Endothelial cell of umbilical vein (primary cell): ENCODE data around the gene ATP13A2. TPM values are rescaled to one million over a fixed set of nuclear protein-coding genes. Genes with fewer than 3 reads are reported as not detected.
A peak's percentile ranks its signal among the peaks of the same experiment; 100 is the strongest.

Source experiments
- BruUV-seq: library from RNA; stranded (reverse); fragments of 400-500 nt; replicated peaks from 2 replicates; lab custom pipeline; 2021; lab: Mats Ljungman, UMichigan
- CTCF ChIA-PET: fragments of 300-600, 350-600 bp; sonication (Branson Sonifier 250); formaldehyde crosslinking; loops from one replicate; lab custom pipeline; 2021; ENCODE audit warnings: antibody characterized with exemption, inconsistent platforms; lab: Charles Lee
- POLR2A ChIA-PET: fragments of 300-600, 350-600 bp; sonication (Branson Sonifier 250); formaldehyde crosslinking; loops from one replicate; lab custom pipeline; 2021; ENCODE audit warnings: antibody characterized with exemption, inconsistent platforms; lab: Charles Lee
- DNase-seq: peaks from one replicate; pipeline ENCODE4 v3.0.0-alpha.2; 2011; ENCODE audit warnings: low read depth, low spot score
- FAIRE-seq: peaks from 2 replicates; lab custom pipeline; 2011; peaks lifted over from hg19 to GRCh38; lab: Jason Lieb, UNC
- H2AFZ ChIP-seq: 2 replicates; pipeline ENCODE4 v1.6.0; 2012; ENCODE audit warnings: low read depth, low read length, control low read depth, inconsistent platforms
- H3K27ac ChIP-seq: 2 replicates; pipeline ENCODE4 v1.5.1; 2011; ENCODE audit warnings: low read depth, mild to moderate bottlenecking, control low read depth, low read length, moderate library complexity; ENCODE audit not compliant: insufficient read depth
- H3K27me3 ChIP-seq, 2 experiments: 2 replicates each; pipeline versions ENCODE4 v1.6.0 to v1.6.1; 2011; ENCODE audit warnings: low read length in 2 of 2, mixed read lengths in 1 of 2; ENCODE audit not compliant: control insufficient read depth in 2 of 2, insufficient read depth in 2 of 2
- H3K36me3 ChIP-seq, 2 experiments: 2 replicates in 1 of 2; 3 replicates in 1 of 2; pipeline ENCODE4 v1.5.1; 2011; ENCODE audit warnings: low read length in 2 of 2, mild to moderate bottlenecking in 1 of 2, moderate library complexity in 1 of 2; ENCODE audit not compliant: control insufficient read depth in 2 of 2, insufficient read depth in 2 of 2; ENCODE audit errors: extremely low read depth in 1 of 2
- H3K4me1 ChIP-seq: 3 replicates; pipeline ENCODE4 v1.5.1; 2011; ENCODE audit warnings: mild to moderate bottlenecking, low read length; ENCODE audit not compliant: control insufficient read depth, insufficient read depth; ENCODE audit errors: extremely low read depth
- H3K4me2 ChIP-seq: 2 replicates; pipeline ENCODE4 v1.6.1; 2011; ENCODE audit warnings: low read length, control low read depth, mixed read lengths; ENCODE audit not compliant: insufficient read depth
- H3K4me3 ChIP-seq, 3 experiments: fragments of 200-600 bp in 1 of 3; sonication (generic), shearing (Covaris generic) in 1 of 3; replicated peaks in 1 of 3; 2 replicates each; pipeline ENCODE4 v1.5.1; 2011 to 2016; ENCODE audit warnings: control low read depth in 3 of 3, low read length in 3 of 3, mild to moderate bottlenecking in 2 of 3, inconsistent platforms in 1 of 3, low read depth in 1 of 3, moderate library complexity in 1 of 3; ENCODE audit not compliant: insufficient read depth in 1 of 3
- H3K79me2 ChIP-seq: 2 replicates; pipeline ENCODE4 v1.6.0; 2012; ENCODE audit warnings: low read length, inconsistent platforms; ENCODE audit not compliant: control insufficient read depth, insufficient read depth
- H3K9ac ChIP-seq: replicated peaks from 2 replicates; pipeline ENCODE3; 2011; ENCODE audit warnings: low read length, control low read depth; ENCODE audit not compliant: insufficient read depth; ENCODE audit errors: extremely low read depth
- H3K9me1 ChIP-seq: replicated peaks from 3 replicates; pipeline ENCODE4 v1.6.0; 2011; ENCODE audit warnings: mild to moderate bottlenecking, low read length; ENCODE audit not compliant: control insufficient read depth, insufficient read depth; ENCODE audit errors: extremely low read depth
- H3K9me3 ChIP-seq: replicated peaks from 2 replicates; pipeline ENCODE4 v1.5.1; 2012; ENCODE audit warnings: low read length, inconsistent platforms; ENCODE audit not compliant: control insufficient read depth, insufficient read depth
- H4K20me1 ChIP-seq: replicated peaks from 2 replicates; pipeline ENCODE3; 2011; ENCODE audit warnings: mild to moderate bottlenecking, low read length; ENCODE audit not compliant: control insufficient read depth, insufficient read depth; ENCODE audit errors: extremely low read depth
- EZH2 ChIP-seq: IDR thresholded peaks from 2 replicates; pipeline ENCODE4 v1.6.1; 2012; ENCODE audit warnings: borderline replicate concordance, low read depth, mild to moderate bottlenecking, moderate library complexity, low read length, inconsistent platforms; ENCODE audit not compliant: severe bottlenecking
- FOS ChIP-seq: IDR thresholded peaks from 2 replicates; pipeline ENCODE4 v1.6.1; 2011; ENCODE audit warnings: mild to moderate bottlenecking, low read length, moderate library complexity, borderline replicate concordance; ENCODE audit not compliant: insufficient read depth
- GATA2 ChIP-seq: IDR thresholded peaks from 2 replicates; pipeline ENCODE4 v1.7.0; 2011; ENCODE audit warnings: low read depth, mild to moderate bottlenecking, moderate library complexity, mixed read lengths, low read length; ENCODE audit not compliant: insufficient read length, insufficient read depth
- JUN ChIP-seq: IDR thresholded peaks from 2 replicates; pipeline ENCODE4 v1.6.1; 2011; ENCODE audit warnings: borderline replicate concordance, low read depth; ENCODE audit not compliant: insufficient read length, insufficient read depth
- MYC ChIP-seq: IDR thresholded peaks from one replicate; pipeline ENCODE4 v1.6.1; 2011; ENCODE audit warnings: mild to moderate bottlenecking, low read depth, low read length
- POLR2A ChIP-seq: IDR thresholded peaks from 2 replicates; pipeline ENCODE4 v1.6.1; 2012; ENCODE audit warnings: low read depth, mild to moderate bottlenecking, control low read depth, low read length
- POLR2AphosphoS5 ChIP-seq: IDR thresholded peaks from 2 replicates; pipeline ENCODE4 v1.6.1; 2012; ENCODE audit warnings: low read depth, mild to moderate bottlenecking, control low read depth, low read length, moderate library complexity; ENCODE audit not compliant: insufficient read depth
- dilution Hi-C: fragments of 300-500 bp; cut with MboI; formaldehyde crosslinking; loops from one replicate; pipeline ENCODE4 v1.15.0; 2019; ENCODE audit warnings: low sequenced_read_pairs; ENCODE audit not compliant: extremely low pct_ligation_motif_present
- intact Hi-C: fragments of 100-400 bp; cut with micrococcal nuclease; formaldehyde crosslinking; loops from one replicate; pipeline ENCODE4 v1.10.0; 2022
- polyA plus RNA-seq, 4 experiments: library from polyadenylated mRNA; depleted of rRNA in 3 of 4; stranded (reverse) in 3 of 4; unstranded in 1 of 4; fragments of >200 nt; gene quantifications; 2 replicates each; pipeline versions ENCODE4 v1.2.1 to v1.2.3, GENCODE V29; 2011 to 2012; ENCODE audit warnings: missing spikeins in 1 of 4
- total RNA-seq: library from RNA; stranded (reverse); gene quantifications from 2 replicates; pipeline ENCODE4 v1.2.3, GENCODE V29; 2021
- TF ChIP-seq, protein P1 (sequence below): IDR thresholded peaks from 2 replicates; pipeline ENCODE4 v1.6.1; 2011; ENCODE audit not compliant: insufficient read depth, insufficient read length
- TF ChIP-seq, protein P2 (sequence below), 2 donors: IDR thresholded peaks; 1 replicate in 1 of 2; 2 replicates in 1 of 2; pipeline ENCODE4 v1.5.1; 2011; ENCODE audit warnings: low read length in 2 of 2, mild to moderate bottlenecking in 2 of 2, moderate library complexity in 2 of 2, control low read depth in 1 of 2, inconsistent platforms in 1 of 2, low read depth in 1 of 2; ENCODE audit not compliant: insufficient read depth in 1 of 2; ENCODE audit errors: extremely low read depth in 1 of 2

The ATP13A2 gene
- total and polyA plus RNA-seq, 2 donors (not counting 3 experiments of a cell fraction or from before 2014, with no cell fraction given) = 44.9 to 60.6 TPM

DNA sequence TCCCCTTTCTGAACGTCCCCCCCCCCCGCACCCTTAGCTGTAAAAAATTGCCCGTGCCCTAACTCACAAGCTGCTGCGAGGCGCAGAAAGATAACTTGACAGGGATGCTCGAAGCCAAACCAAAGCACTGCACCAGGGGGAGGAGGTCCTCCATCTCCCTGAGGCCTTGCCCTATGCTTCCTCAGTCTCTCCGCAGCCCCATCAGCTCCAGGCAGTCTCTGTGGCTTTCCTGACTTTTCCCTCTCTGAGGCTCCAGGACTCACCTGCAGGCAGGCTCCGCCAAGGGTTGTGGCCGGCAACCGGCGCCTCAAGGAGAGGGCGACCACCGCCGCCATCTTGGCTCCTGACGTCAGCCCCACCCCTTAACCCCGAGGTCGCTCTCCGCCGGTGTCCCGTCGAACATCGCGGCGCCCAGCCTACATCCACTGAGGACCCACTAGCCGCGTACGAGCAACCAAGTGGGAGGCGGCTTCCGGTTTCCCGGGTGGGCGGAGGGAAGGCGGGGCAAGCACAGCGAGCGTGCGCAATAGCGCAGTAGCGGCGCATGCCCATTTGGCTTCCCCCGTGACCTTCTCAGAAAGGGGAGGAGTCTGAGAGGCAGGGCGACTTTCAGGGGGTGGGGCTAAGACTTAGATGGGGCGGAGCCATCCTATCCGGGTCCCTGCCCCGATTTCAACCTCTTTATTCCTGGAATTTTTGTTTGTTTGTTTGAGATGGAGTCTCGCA, 42.1 kb upstream of the ATP13A2 start, which contains the start of gene SDHB:
TSS of gene SDHB (minus strand) at position 348 of the 726 bp plus-strand sequence. CDS start at position 335, 13 bp downstream.
- Histone ChIP-seq H3K9me3 (no peaks in the 10 kb centered on the region), H3K27me3 (no peaks in the 10 kb centered on the region), H3K9ac (peak within 1 kb of the TSS; percentile 77), H3K4me2 (peak within 1 kb of the TSS; percentile 91), H3K79me2 (peaks cover 33% of the 10 kb centered on the region), H3K4me1 (peaks cover 8% of the 10 kb centered on the region), H3K36me3 (peaks cover 0 to 7% of the 10 kb centered on the region in 2 experiments), H3K9me1 (no peaks in the 10 kb centered on the region), H3K4me3 (peak within 1 kb of the TSS; percentile 67 to 85 (median 83)), H3K27ac (peak within 1 kb of the TSS; percentile 62), H4K20me1 (no peaks in the 10 kb centered on the region), H2AFZ (peak within 1 kb of the TSS; percentile 84)
- intact Hi-C loops (loop anchor here (2.0 to 10.0 kb wide), 3 partner anchors 142 to 441 kb away; partner anchors contain the start of genes NBPF1 and RCC2), dilution Hi-C loops (no loop called here)
- POLR2A ChIA-PET = no interaction called here
- FAIRE-seq (peak; percentile 95), DNase-seq (peak; percentile 100)
- CTCF ChIA-PET = no interaction called here
- TF ChIP-seq POLR2AphosphoS5 (peak; percentile 83), JUN (no peak), GATA2 (no peak), EZH2 (no peak), POLR2A (peak; percentile 84), MYC (no peak), FOS (no peak)
- TF ChIP-seq, protein P1, sequence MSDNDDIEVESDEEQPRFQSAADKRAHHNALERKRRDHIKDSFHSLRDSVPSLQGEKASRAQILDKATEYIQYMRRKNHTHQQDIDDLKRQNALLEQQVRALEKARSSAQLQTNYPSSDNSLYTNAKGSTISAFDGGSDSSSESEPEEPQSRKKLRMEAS = no peak
- TF ChIP-seq, protein P2, sequence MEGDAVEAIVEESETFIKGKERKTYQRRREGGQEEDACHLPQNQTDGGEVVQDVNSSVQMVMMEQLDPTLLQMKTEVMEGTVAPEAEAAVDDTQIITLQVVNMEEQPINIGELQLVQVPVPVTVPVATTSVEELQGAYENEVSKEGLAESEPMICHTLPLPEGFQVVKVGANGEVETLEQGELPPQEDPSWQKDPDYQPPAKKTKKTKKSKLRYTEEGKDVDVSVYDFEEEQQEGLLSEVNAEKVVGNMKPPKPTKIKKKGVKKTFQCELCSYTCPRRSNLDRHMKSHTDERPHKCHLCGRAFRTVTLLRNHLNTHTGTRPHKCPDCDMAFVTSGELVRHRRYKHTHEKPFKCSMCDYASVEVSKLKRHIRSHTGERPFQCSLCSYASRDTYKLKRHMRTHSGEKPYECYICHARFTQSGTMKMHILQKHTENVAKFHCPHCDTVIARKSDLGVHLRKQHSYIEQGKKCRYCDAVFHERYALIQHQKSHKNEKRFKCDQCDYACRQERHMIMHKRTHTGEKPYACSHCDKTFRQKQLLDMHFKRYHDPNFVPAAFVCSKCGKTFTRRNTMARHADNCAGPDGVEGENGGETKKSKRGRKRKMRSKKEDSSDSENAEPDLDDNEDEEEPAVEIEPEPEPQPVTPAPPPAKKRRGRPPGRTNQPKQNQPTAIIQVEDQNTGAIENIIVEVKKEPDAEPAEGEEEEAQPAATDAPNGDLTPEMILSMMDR (IDR thresholded peaks at IDR 0.05; ENCODE audit: extremely low read depth in 1 of 2, insufficient read depth in 1 of 2, low read depth in 1 of 2, low read length in 2 of 2) = no peak
- BruUV-seq = no TSS peak
